A673 (cell line): ENCODE results near the gene CLRN2. TPM values are rescaled to one million over a fixed set of nuclear protein-coding genes. Genes with fewer than 3 reads are reported as not detected.

Experiments
- BruUV-seq: library from RNA; stranded (reverse); fragments of 400-500 nt; replicated peaks from 2 replicates; lab custom pipeline; 2021; lab: Mats Ljungman, UMichigan
- CTCF ChIA-PET: fragments of 300-600 bp; sonication (Branson Sonifier 250); formaldehyde crosslinking; loops from one replicate; lab custom pipeline; 2022; ENCODE audit warnings: antibody characterized with exemption; lab: Charles Lee
- POLR2A ChIA-PET: fragments of 300-600 bp; sonication (Branson Sonifier 250); formaldehyde crosslinking; loops from one replicate; lab custom pipeline; 2022; ENCODE audit warnings: antibody characterized with exemption; ENCODE audit not compliant: low non-redundant PET; lab: Charles Lee
- DNase-seq: peaks from one replicate; pipeline ENCODE4 v3.0.0-alpha.2; 2015; ENCODE audit warnings: low spot score
- H3K27ac ChIP-seq: fragments of 200-600 bp; sonication (generic); 2 replicates; pipeline ENCODE4 v1.5.1; 2016; ENCODE audit warnings: mixed run types, low read depth, mild to moderate bottlenecking, mixed read lengths, antibody characterized with exemption, low read length; ENCODE audit not compliant: poor library complexity, severe bottlenecking
- H3K27me3 ChIP-seq: fragments of 200-600 bp; sonication (generic); replicated peaks from 2 replicates; pipeline ENCODE4 v1.6.1; 2017; ENCODE audit warnings: mixed run types, low read depth, mild to moderate bottlenecking, mixed read lengths, antibody characterized with exemption, low read length; ENCODE audit not compliant: insufficient read depth, poor library complexity
- H3K36me3 ChIP-seq: fragments of 200-600 bp; sonication (generic); 2 replicates; pipeline ENCODE4 v1.6.1; 2016; ENCODE audit warnings: mixed run types, mild to moderate bottlenecking, mixed read lengths, antibody characterized with exemption, low read length; ENCODE audit not compliant: insufficient read depth, poor library complexity, severe bottlenecking
- H3K4me1 ChIP-seq: fragments of 200-600 bp; sonication (generic); 2 replicates; pipeline ENCODE4 v1.6.1; 2017; ENCODE audit warnings: mixed run types, mild to moderate bottlenecking, mixed read lengths, antibody characterized with exemption, low read length; ENCODE audit not compliant: insufficient read depth, poor library complexity, severe bottlenecking
- H3K4me3 ChIP-seq: fragments of 200-600 bp; sonication (generic); 2 replicates; pipeline ENCODE4 v1.5.1; 2016; ENCODE audit warnings: low read depth, mixed run types, mild to moderate bottlenecking, mixed read lengths, low read length; ENCODE audit not compliant: poor library complexity, severe bottlenecking
- H3K9me3 ChIP-seq: fragments of 200-600 bp; sonication (generic); 2 replicates; pipeline ENCODE4 v1.6.1; 2016; ENCODE audit warnings: mixed run types, low read depth, mild to moderate bottlenecking, mixed read lengths, antibody characterized with exemption, low read length; ENCODE audit not compliant: poor library complexity, severe bottlenecking
- EZH2 ChIP-seq: fragments of 200-600 bp; sonication (generic); IDR thresholded peaks from 2 replicates; pipeline ENCODE4 v1.6.1; 2017; ENCODE audit warnings: borderline replicate concordance, low read depth, mild to moderate bottlenecking, mixed read lengths, antibody characterized with exemption, low read length; ENCODE audit not compliant: poor library complexity, severe bottlenecking
- intact Hi-C: fragments of 100-400 bp; cut with micrococcal nuclease; formaldehyde crosslinking; loops from one replicate; pipeline ENCODE4 v1.10.0; 2022; ENCODE audit not compliant: unreplicated experiment
- total RNA-seq: library from RNA; stranded (reverse); gene quantifications from 2 replicates; pipeline ENCODE4 v1.2.3, GENCODE V29; 2021
- TF ChIP-seq, protein P1 (sequence below): fragments of 300-800, 200-600 bp; sonication (generic); conservative IDR thresholded peaks from 2 replicates; pipeline ENCODE4 v1.5.1; 2017; ENCODE audit warnings: low read depth, mild to moderate bottlenecking, antibody characterized with exemption, low read length, moderate library complexity, mixed read lengths

The CLRN2 gene
- total RNA-seq, 1 experiment from 2014 or later = not detected

DNA sequence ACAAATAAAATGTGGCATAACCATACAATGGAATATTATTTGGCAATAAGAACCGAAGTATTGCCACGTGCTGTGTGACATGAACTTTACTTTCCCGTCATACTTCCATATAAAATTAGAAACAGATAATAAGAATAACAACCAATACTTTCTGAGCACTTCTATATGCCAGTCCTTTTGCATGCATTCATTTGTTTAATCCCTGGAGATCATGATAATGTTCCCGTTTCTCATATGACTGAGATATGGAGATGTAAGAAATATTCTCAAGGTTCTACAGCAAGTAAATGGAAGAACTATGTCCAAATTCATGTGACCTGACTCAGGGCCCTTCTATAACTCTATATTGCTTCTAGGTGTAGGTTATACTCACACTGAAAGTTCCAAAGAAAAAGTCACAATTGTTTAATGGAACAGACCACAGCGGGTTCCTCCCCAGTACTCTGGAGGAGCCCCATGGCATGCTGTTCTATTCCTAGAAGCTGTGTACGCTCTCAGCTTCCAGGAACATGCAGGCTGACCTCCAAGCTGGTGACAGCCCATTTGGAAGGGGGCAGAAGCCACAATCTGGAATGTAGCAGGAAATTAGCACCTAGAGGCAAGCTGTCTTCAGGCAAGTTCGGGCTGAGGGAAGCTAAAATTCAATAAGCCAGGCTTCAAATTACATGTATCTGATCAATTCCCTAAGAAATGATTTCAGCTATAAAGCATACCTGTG lies 34.6 kb upstream of the CLRN2 start:
- POLR2A ChIA-PET = no interaction called here
- BruUV-seq = no TSS peak
- H3K4me1 ChIP-seq = no peaks in the 10 kb centered on the region

DNA sequence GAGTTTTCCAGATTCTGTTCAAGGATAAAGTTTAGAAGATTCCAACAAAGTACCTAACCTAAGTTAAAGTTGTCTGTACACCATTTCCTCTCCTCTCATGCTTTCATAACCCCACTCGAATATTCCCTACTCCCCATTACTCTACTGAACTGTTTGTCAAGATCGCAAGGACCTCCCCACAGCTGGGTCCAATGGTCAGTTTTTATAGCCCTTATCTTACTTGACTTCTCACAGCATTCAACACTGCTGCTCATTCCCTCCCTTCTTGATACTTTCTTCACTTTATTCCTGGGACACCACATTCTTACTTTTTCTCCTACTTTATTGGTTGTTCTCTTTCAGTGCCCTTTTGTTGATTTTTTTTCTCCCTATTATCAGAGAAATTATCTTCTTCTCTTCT lies 34.0 kb upstream of the CLRN2 start:
- H3K9me3 ChIP-seq = peaks cover 7% of the 10 kb centered on the region
- H3K4me3 ChIP-seq = no peak overlapping the region
- no peaks in the 10 kb centered on the region for H3K36me3 ChIP-seq
- ChIA-PET CTCF (no interaction called here), POLR2A (no interaction called here)
- DNase-seq = no peak
- no peak overlapping the region for H3K27ac ChIP-seq
- no peaks in the 10 kb centered on the region for H3K4me1 ChIP-seq
- no peaks in the 10 kb centered on the region for H3K27me3 ChIP-seq
- intact Hi-C loops = no loop called here
- no TSS peak for BruUV-seq
- TF ChIP-seq, protein P1, sequence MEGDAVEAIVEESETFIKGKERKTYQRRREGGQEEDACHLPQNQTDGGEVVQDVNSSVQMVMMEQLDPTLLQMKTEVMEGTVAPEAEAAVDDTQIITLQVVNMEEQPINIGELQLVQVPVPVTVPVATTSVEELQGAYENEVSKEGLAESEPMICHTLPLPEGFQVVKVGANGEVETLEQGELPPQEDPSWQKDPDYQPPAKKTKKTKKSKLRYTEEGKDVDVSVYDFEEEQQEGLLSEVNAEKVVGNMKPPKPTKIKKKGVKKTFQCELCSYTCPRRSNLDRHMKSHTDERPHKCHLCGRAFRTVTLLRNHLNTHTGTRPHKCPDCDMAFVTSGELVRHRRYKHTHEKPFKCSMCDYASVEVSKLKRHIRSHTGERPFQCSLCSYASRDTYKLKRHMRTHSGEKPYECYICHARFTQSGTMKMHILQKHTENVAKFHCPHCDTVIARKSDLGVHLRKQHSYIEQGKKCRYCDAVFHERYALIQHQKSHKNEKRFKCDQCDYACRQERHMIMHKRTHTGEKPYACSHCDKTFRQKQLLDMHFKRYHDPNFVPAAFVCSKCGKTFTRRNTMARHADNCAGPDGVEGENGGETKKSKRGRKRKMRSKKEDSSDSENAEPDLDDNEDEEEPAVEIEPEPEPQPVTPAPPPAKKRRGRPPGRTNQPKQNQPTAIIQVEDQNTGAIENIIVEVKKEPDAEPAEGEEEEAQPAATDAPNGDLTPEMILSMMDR = no peak
- TF ChIP-seq EZH2 = no peak

More for the DNA sequence above, 34.6 kb upstream of the CLRN2 start:
- Histone ChIP-seq H3K9me3 (peaks cover 7% of the 10 kb centered on the region), H3K36me3 (no peaks in the 10 kb centered on the region), H3K4me3 (no peak overlapping the region), H3K27ac (no peak overlapping the region), H3K27me3 (no peaks in the 10 kb centered on the region)
- intact Hi-C loops = no loop called here
- DNase-seq = no peak
- CTCF ChIA-PET = no interaction called here
- TF ChIP-seq, protein P1 = no peak
- TF ChIP-seq EZH2 = no peak

DNA sequence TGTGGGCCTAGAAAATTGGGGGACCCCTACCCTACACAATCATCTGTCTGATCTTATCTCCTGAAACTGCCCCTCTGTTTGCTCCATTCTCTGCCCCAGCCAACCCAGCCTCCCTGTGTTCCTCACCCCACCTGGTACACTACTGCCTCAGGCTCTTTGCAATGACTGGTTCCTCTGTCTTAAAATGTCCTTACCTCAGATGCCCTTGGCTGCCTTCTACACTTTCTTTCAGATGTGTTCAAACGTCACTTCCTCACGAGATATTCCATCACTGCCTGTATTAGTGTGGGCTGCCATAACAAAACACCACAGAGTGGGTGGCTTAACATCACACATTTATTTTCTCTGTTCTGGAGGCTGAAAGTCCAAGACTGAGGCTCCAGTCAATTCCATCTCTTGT lies 32.2 kb upstream of the CLRN2 start:
- Histone ChIP-seq H3K4me1 (no peaks in the 10 kb centered on the region), H3K4me3 (no peak overlapping the region), H3K9me3 (peaks cover 7% of the 10 kb centered on the region), H3K27me3 (no peaks in the 10 kb centered on the region), H3K36me3 (no peaks in the 10 kb centered on the region), H3K27ac (no peak overlapping the region)
- POLR2A ChIA-PET = no interaction called here
- intact Hi-C loops = no loop called here
- BruUV-seq = no TSS peak
- no peak for TF ChIP-seq EZH2
- TF ChIP-seq, protein P1 = no peak
- DNase-seq = no peak
- CTCF ChIA-PET = no interaction called here
